HepG2 (cell line): ENCODE results near the gene UGT1A8. TPM values are rescaled to one million over a fixed set of nuclear protein-coding genes. Genes with fewer than 3 reads are reported as not detected.

Source experiments
- ATF7 ChIP-seq, 2 experiments: fragments of 450-650 bp in 1 of 2; sonication (generic) in 1 of 2; formaldehyde crosslinking in 1 of 2; IDR thresholded peaks; 2 replicates each; pipeline versions ENCODE4 v1.4.0 to v1.6.1; 2016 to 2020; ENCODE audit warnings: antibody characterized with exemption in 1 of 2, mild to moderate bottlenecking in 1 of 2, missing genetic modification reagents in 1 of 2
- ETV6 ChIP-seq: sonication (generic); formaldehyde crosslinking; conservative IDR thresholded peaks from 2 replicates; pipeline ENCODE4 v1.4.0; 2020; ENCODE audit warnings: missing genetic modification reagents
- FOXJ3 ChIP-seq: sonication (generic); formaldehyde crosslinking; IDR thresholded peaks from 2 replicates; pipeline ENCODE4 v1.4.0; 2020; ENCODE audit warnings: missing genetic modification reagents, mild to moderate bottlenecking, borderline replicate concordance
- KLF16 ChIP-seq, 2 experiments: sonication (generic) in 1 of 2; formaldehyde crosslinking in 1 of 2; IDR thresholded peaks; 2 replicates each; pipeline versions ENCODE4 v1.6.1 to v1.8.0; 2016 to 2023; ENCODE audit warnings: missing genetic modification reagents in 2 of 2, missing compliant biosample characterization in 1 of 2
- MBD4 ChIP-seq: IDR thresholded peaks from 2 replicates; pipeline ENCODE4 v1.6.1; 2012; ENCODE audit warnings: low read length, inconsistent platforms, borderline replicate concordance
- RFX3 ChIP-seq: IDR thresholded peaks from 2 replicates; pipeline ENCODE4 v1.6.1; 2016; ENCODE audit warnings: missing biosample characterization, missing genetic modification reagents
- ZFX ChIP-seq: sonication (generic); formaldehyde crosslinking; IDR thresholded peaks from 2 replicates; pipeline ENCODE4 v1.4.0; 2020; ENCODE audit warnings: mild to moderate bottlenecking, low read depth, missing genetic modification reagents, moderate library complexity
- ZIK1 ChIP-seq: sonication (generic); formaldehyde crosslinking; IDR thresholded peaks from 2 replicates; pipeline ENCODE4 v1.5.0; 2020; ENCODE audit warnings: mild to moderate bottlenecking, low read depth, missing genetic modification reagents, borderline replicate concordance
- ZNF232 ChIP-seq: sonication (generic); formaldehyde crosslinking; IDR thresholded peaks from 2 replicates; pipeline ENCODE4 v1.4.0; 2020; ENCODE audit warnings: missing genetic modification reagents, borderline replicate concordance
- ZNF569 ChIP-seq: sonication (generic); formaldehyde crosslinking; IDR thresholded peaks from 2 replicates; pipeline ENCODE4 v1.5.0; 2020; ENCODE audit warnings: mild to moderate bottlenecking, missing genetic modification reagents, moderate library complexity, borderline replicate concordance
- ZNF615 ChIP-seq: sonication (generic); formaldehyde crosslinking; IDR thresholded peaks from 2 replicates; pipeline ENCODE4 v1.5.0; 2020; ENCODE audit warnings: mild to moderate bottlenecking, missing genetic modification reagents, borderline replicate concordance
- polyA plus RNA-seq, 8 experiments: library from polyadenylated mRNA; depleted of rRNA in 3 of 8; stranded (reverse) in 7 of 8; unstranded in 1 of 8; fragments of >200 nt; fragmentation: Illumina TruSeq in 4 of 8; extraction: Trizol in 4 of 8; gene quantifications; 2 replicates each; pipeline versions ENCODE4 v1.2.1 to v1.2.3, GENCODE V29; 2011 to 2016; ENCODE audit warnings: low read depth in 4 of 8, missing spikeins in 1 of 8, mixed read lengths in 1 of 8; ENCODE audit not compliant: insufficient read depth in 1 of 8
- total RNA-seq, 5 experiments: library from RNA; depleted of rRNA; stranded (reverse); fragments of >200 nt; fragmentation: Illumina TruSeq; extraction: Trizol; gene quantifications; 2 replicates each; pipeline ENCODE4 v1.2.3, GENCODE V29; 2016; ENCODE audit warnings: low read depth in 1 of 5
- TF ChIP-seq, protein P1 (sequence below): sonication (generic); formaldehyde crosslinking; IDR thresholded peaks from 2 replicates; pipeline ENCODE4 v1.4.0; 2020; ENCODE audit warnings: missing genetic modification reagents
- TF ChIP-seq, protein P2 (sequence below): sonication (generic); formaldehyde crosslinking; IDR thresholded peaks from 2 replicates; pipeline ENCODE4 v1.8.1; 2023; ENCODE audit warnings: mild to moderate bottlenecking, missing genetic modification reagents, borderline replicate concordance
- TF ChIP-seq, protein P3 (sequence below): IDR thresholded peaks from 2 replicates; pipeline ENCODE4 v1.6.1; 2016; ENCODE audit warnings: low read depth, missing genetic modification reagents, missing compliant biosample characterization
- TF ChIP-seq, protein P4 (sequence below): sonication (generic); IDR thresholded peaks from 2 replicates; pipeline ENCODE4 v1.6.1; 2016; ENCODE audit warnings: low read depth, borderline replicate concordance
- TF ChIP-seq, protein P5 (sequence below): IDR thresholded peaks from 2 replicates; pipeline ENCODE4 v1.6.1; 2016
- TF ChIP-seq, protein P6 (sequence below): sonication (generic); formaldehyde crosslinking; IDR thresholded peaks from 2 replicates; pipeline ENCODE4 v1.8.1; 2023; ENCODE audit warnings: mild to moderate bottlenecking, moderate library complexity, missing genetic modification reagents

UGT1A8 gene
- total and polyA plus RNA-seq, 2 of the 13 experiments (the other 11 are each of a cell fraction or from before 2014, with no cell fraction given) = not detected

DNA sequence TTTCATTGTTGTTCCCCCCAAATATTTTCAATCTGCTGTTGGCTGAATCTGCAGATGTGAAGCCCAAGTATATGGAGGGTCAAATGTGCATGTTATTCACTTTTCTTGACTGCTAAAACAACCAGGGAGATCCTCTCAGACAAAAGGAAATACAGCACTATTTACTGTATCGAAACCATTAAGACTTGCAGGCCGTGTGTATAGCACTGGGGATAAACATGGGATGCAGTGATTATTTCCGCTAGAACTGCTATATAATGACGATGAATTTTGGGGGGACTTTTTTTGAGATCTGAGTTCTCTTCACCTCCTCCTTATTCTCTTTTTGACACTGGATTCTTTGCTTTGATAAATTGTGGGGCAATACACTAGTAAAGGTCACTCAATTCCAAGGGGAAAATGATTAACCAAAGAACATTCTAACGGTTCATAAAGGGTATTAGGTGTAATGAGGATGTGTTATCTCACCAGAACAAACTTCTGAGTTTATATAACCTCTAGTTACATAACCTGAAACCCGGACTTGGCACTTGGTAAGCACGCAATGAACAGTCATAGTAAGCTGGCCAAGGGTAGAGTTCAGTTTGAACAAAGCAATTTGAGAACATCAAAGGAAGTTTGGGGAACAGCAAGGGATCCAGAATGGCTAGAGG is 139.1 kb downstream of the UGT1A8 start (continued):
- TF ChIP-seq, protein P1, sequence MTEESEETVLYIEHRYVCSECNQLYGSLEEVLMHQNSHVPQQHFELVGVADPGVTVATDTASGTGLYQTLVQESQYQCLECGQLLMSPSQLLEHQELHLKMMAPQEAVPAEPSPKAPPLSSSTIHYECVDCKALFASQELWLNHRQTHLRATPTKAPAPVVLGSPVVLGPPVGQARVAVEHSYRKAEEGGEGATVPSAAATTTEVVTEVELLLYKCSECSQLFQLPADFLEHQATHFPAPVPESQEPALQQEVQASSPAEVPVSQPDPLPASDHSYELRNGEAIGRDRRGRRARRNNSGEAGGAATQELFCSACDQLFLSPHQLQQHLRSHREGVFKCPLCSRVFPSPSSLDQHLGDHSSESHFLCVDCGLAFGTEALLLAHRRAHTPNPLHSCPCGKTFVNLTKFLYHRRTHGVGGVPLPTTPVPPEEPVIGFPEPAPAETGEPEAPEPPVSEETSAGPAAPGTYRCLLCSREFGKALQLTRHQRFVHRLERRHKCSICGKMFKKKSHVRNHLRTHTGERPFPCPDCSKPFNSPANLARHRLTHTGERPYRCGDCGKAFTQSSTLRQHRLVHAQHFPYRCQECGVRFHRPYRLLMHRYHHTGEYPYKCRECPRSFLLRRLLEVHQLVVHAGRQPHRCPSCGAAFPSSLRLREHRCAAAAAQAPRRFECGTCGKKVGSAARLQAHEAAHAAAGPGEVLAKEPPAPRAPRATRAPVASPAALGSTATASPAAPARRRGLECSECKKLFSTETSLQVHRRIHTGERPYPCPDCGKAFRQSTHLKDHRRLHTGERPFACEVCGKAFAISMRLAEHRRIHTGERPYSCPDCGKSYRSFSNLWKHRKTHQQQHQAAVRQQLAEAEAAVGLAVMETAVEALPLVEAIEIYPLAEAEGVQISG = peak; percentile 55; the same call in 1 of the 2 replicates
- TF ChIP-seq ZFX (CRISPR knock-in tag) (peak; percentile 19; the same call in 1 of the 2 replicates), FOXJ3 (CRISPR knock-in tag) (peak; percentile 96), ETV6 (no peak), ATF7 (IDR thresholded peaks at IDR 0.05) (no peak), ATF7 (CRISPR knock-in tag; IDR thresholded peaks at IDR 0.05) (peak; percentile 40; the same call in 1 of the 2 replicates), ZIK1 (CRISPR knock-in tag) (no peak), RFX3 (0 out of 2 replicates have a peak, but pooled peaks have one; percentile 16), MBD4 (peak; percentile 99), ZNF569 (CRISPR knock-in tag) (no peak), ZNF232 (peak; percentile 74; the same call in 1 of the 2 replicates), ZNF615 (CRISPR knock-in tag) (no peak), KLF16 (CRISPR knock-in tag; IDR thresholded peaks at IDR 0.05) (peak in 1 of 2 experiments; percentile 88; a peak in 2 of 4 replicates)
- TF ChIP-seq, protein P2, sequence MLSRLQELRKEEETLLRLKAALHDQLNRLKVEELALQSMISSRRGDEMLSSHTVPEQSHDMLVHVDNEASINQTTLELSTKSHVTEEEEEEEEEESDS (CRISPR knock-in tag) = peak; percentile 89
- TF ChIP-seq, protein P3, sequence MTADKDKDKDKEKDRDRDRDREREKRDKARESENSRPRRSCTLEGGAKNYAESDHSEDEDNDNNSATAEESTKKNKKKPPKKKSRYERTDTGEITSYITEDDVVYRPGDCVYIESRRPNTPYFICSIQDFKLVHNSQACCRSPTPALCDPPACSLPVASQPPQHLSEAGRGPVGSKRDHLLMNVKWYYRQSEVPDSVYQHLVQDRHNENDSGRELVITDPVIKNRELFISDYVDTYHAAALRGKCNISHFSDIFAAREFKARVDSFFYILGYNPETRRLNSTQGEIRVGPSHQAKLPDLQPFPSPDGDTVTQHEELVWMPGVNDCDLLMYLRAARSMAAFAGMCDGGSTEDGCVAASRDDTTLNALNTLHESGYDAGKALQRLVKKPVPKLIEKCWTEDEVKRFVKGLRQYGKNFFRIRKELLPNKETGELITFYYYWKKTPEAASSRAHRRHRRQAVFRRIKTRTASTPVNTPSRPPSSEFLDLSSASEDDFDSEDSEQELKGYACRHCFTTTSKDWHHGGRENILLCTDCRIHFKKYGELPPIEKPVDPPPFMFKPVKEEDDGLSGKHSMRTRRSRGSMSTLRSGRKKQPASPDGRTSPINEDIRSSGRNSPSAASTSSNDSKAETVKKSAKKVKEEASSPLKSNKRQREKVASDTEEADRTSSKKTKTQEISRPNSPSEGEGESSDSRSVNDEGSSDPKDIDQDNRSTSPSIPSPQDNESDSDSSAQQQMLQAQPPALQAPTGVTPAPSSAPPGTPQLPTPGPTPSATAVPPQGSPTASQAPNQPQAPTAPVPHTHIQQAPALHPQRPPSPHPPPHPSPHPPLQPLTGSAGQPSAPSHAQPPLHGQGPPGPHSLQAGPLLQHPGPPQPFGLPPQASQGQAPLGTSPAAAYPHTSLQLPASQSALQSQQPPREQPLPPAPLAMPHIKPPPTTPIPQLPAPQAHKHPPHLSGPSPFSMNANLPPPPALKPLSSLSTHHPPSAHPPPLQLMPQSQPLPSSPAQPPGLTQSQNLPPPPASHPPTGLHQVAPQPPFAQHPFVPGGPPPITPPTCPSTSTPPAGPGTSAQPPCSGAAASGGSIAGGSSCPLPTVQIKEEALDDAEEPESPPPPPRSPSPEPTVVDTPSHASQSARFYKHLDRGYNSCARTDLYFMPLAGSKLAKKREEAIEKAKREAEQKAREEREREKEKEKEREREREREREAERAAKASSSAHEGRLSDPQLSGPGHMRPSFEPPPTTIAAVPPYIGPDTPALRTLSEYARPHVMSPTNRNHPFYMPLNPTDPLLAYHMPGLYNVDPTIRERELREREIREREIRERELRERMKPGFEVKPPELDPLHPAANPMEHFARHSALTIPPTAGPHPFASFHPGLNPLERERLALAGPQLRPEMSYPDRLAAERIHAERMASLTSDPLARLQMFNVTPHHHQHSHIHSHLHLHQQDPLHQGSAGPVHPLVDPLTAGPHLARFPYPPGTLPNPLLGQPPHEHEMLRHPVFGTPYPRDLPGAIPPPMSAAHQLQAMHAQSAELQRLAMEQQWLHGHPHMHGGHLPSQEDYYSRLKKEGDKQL (CRISPR knock-in tag) = peak; percentile 100
- TF ChIP-seq, protein P4, sequence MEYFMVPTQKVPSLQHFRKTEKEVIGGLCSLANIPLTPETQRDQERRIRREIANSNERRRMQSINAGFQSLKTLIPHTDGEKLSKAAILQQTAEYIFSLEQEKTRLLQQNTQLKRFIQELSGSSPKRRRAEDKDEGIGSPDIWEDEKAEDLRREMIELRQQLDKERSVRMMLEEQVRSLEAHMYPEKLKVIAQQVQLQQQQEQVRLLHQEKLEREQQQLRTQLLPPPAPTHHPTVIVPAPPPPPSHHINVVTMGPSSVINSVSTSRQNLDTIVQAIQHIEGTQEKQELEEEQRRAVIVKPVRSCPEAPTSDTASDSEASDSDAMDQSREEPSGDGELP = peak; percentile 35; the same call in 1 of the 2 replicates
- TF ChIP-seq, protein P5, sequence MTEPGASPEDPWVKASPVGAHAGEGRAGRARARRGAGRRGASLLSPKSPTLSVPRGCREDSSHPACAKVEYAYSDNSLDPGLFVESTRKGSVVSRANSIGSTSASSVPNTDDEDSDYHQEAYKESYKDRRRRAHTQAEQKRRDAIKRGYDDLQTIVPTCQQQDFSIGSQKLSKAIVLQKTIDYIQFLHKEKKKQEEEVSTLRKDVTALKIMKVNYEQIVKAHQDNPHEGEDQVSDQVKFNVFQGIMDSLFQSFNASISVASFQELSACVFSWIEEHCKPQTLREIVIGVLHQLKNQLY = peak; percentile 87; the same call in 1 of the 2 replicates
- TF ChIP-seq, protein P6, sequence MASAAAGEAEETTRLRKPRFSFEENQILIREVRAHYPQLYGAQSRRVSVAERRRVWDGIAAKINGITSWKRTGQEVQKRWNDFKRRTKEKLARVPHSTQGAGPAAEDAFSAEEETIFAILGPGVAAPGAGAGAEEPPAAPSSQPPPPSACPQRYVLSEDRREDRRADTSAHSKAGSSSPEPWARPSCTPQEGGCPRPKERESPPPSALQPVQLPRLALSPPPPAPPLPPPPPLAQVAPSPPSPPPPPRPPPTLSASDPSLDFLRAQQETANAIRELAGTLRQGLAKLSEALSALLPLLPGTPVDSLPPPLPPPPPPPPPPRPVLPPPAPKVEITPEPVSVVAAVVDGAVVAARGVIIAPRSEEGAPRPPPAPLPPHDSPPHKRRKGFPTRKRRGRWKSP (CRISPR knock-in tag) = peak; percentile 60; the same call in 1 of the 2 replicates
